ENCODE measurements around the gene MBOAT1. TPM values are rescaled to one million over a fixed set of nuclear protein-coding genes. Genes with fewer than 3 reads are reported as not detected.

Gene MBOAT1
- total RNA-seq, 1 experiment from 2014 or later: 22.0 TPM

- intact Hi-C loops (cut with micrococcal nuclease; ENCODE audit: unreplicated experiment): no loop called here
- DNase-seq: no peak
- H3K27me3 ChIP-seq (ENCODE audit: insufficient read depth, low read depth): no peaks in the 10 kb centered on the region
- no peaks in the 10 kb centered on the region for H3K9me2 ChIP-seq (ENCODE audit: insufficient read depth)
- H3K4me1 ChIP-seq (replicated peaks; ENCODE audit: insufficient read depth): no peaks in the 10 kb centered on the region
- H3K27ac ChIP-seq: no peak overlapping the region
- no peak overlapping the region for H3K4me3 ChIP-seq
- H3K36me3 ChIP-seq (ENCODE audit: low read depth): no peaks in the 10 kb centered on the region
- no peak for TF ChIP-seq CTCF (conservative IDR thresholded peaks at IDR 0.05)
- no peak for TF ChIP-seq EZH2 (IDR thresholded peaks at IDR 0.05; ENCODE audit: low read depth)
- H3K4me2 ChIP-seq: no peak overlapping the region
- no peaks in the 10 kb centered on the region for H3K79me2 ChIP-seq (ENCODE audit: low read depth)
- H2AFZ ChIP-seq: no peak overlapping the region
- BruUV-seq (replicated peaks): no TSS peak
- no peaks in the 10 kb centered on the region for H3F3A ChIP-seq (ENCODE audit: insufficient read depth, low read depth)
- POLR2A ChIA-PET (ENCODE audit: unreplicated experiment): interaction anchor here (0.6 kb wide), 1 partner anchor 41 kb away, joined by 9 read pairs; no protein-coding TSS in a partner anchor
- CTCF ChIA-PET: no interaction called here
- H4K20me1 ChIP-seq (ENCODE audit: insufficient read depth): no peaks in the 10 kb centered on the region
- no peaks in the 10 kb centered on the region for H3K9me3 ChIP-seq (ENCODE audit: insufficient read depth, low read depth)
Measured at GRCh38 chr6:20169119-20169557, 43.1 kb downstream of the MBOAT1 start.

GRCh38 chr6:20168690-20169089 lies 43.6 kb downstream of the MBOAT1 start:
- no peak overlapping the region for H3K4me2 ChIP-seq
- no TSS peak for BruUV-seq (replicated peaks)
- H3K9me2 ChIP-seq (ENCODE audit: insufficient read depth): no peaks in the 10 kb centered on the region
- H3F3A ChIP-seq (ENCODE audit: insufficient read depth, low read depth): no peaks in the 10 kb centered on the region
- DNase-seq: no peak
- H3K4me3 ChIP-seq: no peak overlapping the region
- no peaks in the 10 kb centered on the region for H3K9me3 ChIP-seq (ENCODE audit: insufficient read depth, low read depth)
- H2AFZ ChIP-seq: no peak overlapping the region
- TF ChIP-seq CTCF (conservative IDR thresholded peaks at IDR 0.05) (no peak), EZH2 (IDR thresholded peaks at IDR 0.05; ENCODE audit: low read depth) (no peak)
- POLR2A ChIA-PET (ENCODE audit: unreplicated experiment): no interaction called here
- H3K79me2 ChIP-seq (ENCODE audit: low read depth): no peaks in the 10 kb centered on the region
- H3K4me1 ChIP-seq (replicated peaks; ENCODE audit: insufficient read depth): no peaks in the 10 kb centered on the region
- CTCF ChIA-PET: no interaction called here
- H3K27me3 ChIP-seq (ENCODE audit: insufficient read depth, low read depth): no peaks in the 10 kb centered on the region
- intact Hi-C loops (cut with micrococcal nuclease; ENCODE audit: unreplicated experiment): no loop called here
- H3K36me3 ChIP-seq (ENCODE audit: low read depth): no peaks in the 10 kb centered on the region
- no peaks in the 10 kb centered on the region for H4K20me1 ChIP-seq (ENCODE audit: insufficient read depth)
- no peak overlapping the region for H3K27ac ChIP-seq

GRCh38 chr6:20167601-20168000 lies 44.7 kb downstream of the MBOAT1 start:
- no peaks in the 10 kb centered on the region for H3K4me1 ChIP-seq (replicated peaks; ENCODE audit: insufficient read depth)
- H3K9me2 ChIP-seq (ENCODE audit: insufficient read depth): no peaks in the 10 kb centered on the region
- no peaks in the 10 kb centered on the region for H3K79me2 ChIP-seq (ENCODE audit: low read depth)
- no peak for TF ChIP-seq EZH2 (IDR thresholded peaks at IDR 0.05; ENCODE audit: low read depth)
- no peak for TF ChIP-seq CTCF (conservative IDR thresholded peaks at IDR 0.05)
- ChIA-PET POLR2A (ENCODE audit: unreplicated experiment) (no interaction called here), CTCF (no interaction called here)
- intact Hi-C loops (cut with micrococcal nuclease; ENCODE audit: unreplicated experiment): no loop called here
- no peaks in the 10 kb centered on the region for H3F3A ChIP-seq (ENCODE audit: insufficient read depth, low read depth)
- H3K27me3 ChIP-seq (ENCODE audit: insufficient read depth, low read depth): no peaks in the 10 kb centered on the region
- no peak overlapping the region for H3K4me3 ChIP-seq
- H3K9me3 ChIP-seq (ENCODE audit: insufficient read depth, low read depth): no peaks in the 10 kb centered on the region
- no peak overlapping the region for H2AFZ ChIP-seq
- H4K20me1 ChIP-seq (ENCODE audit: insufficient read depth): no peaks in the 10 kb centered on the region
- H3K27ac ChIP-seq: no peak overlapping the region
- DNase-seq: no peak
- no TSS peak for BruUV-seq (replicated peaks)
- no peak overlapping the region for H3K4me2 ChIP-seq
- H3K36me3 ChIP-seq (ENCODE audit: low read depth): no peaks in the 10 kb centered on the region
